DOHH2 (cell line): ENCODE results near the gene KLHL30.

Experiments used
- H3F3A ChIP-seq: fragments of 200-600 bp; sonication (generic), shearing (Covaris generic); 2 replicates; pipeline ENCODE4 v1.6.0; 2016; ENCODE audit warnings: antibody characterized with exemption, mild to moderate bottlenecking; ENCODE audit not compliant: control insufficient read depth, insufficient read depth
- H3K27ac ChIP-seq: fragments of 200-600 bp; sonication (generic); 2 replicates; pipeline ENCODE4 v1.5.1; 2014; ENCODE audit warnings: low read depth, mild to moderate bottlenecking, low read length, moderate library complexity
- H3K27me3 ChIP-seq: fragments of 200-600 bp; sonication (generic); 2 replicates; pipeline ENCODE4 v1.6.1; 2014; ENCODE audit warnings: mild to moderate bottlenecking, low read length, mixed read lengths; ENCODE audit not compliant: control insufficient read depth
- H3K36me3 ChIP-seq: fragments of 200-600 bp; sonication (generic); 2 replicates; pipeline ENCODE4 v1.6.1; 2014; ENCODE audit warnings: mild to moderate bottlenecking, low read length, moderate library complexity, mixed read lengths; ENCODE audit not compliant: control insufficient read depth
- H3K4me1 ChIP-seq: fragments of 200-600 bp; sonication (generic); 2 replicates; pipeline ENCODE4 v1.6.1; 2014; ENCODE audit warnings: mild to moderate bottlenecking, low read length, mixed read lengths; ENCODE audit not compliant: control insufficient read depth
- H3K4me2 ChIP-seq: fragments of 200-600 bp; sonication (generic); 2 replicates; pipeline ENCODE4 v1.6.0; 2014; ENCODE audit warnings: mild to moderate bottlenecking, low read length, moderate library complexity
- H3K4me3 ChIP-seq: fragments of 200-600 bp; sonication (generic); 2 replicates; pipeline ENCODE4 v1.5.1; 2014; ENCODE audit warnings: mild to moderate bottlenecking, low read length, mixed read lengths
- H3K79me2 ChIP-seq: fragments of 200-600 bp; sonication (generic); 2 replicates; pipeline ENCODE4 v1.6.1; 2014; ENCODE audit warnings: mild to moderate bottlenecking, low read length, mixed read lengths; ENCODE audit not compliant: control insufficient read depth
- H3K9me2 ChIP-seq: fragments of 200-600 bp; sonication (generic); replicated peaks from 2 replicates; pipeline ENCODE4 v1.6.1; 2014; ENCODE audit warnings: mild to moderate bottlenecking, low read length, mixed read lengths; ENCODE audit not compliant: control insufficient read depth
- H3K9me3 ChIP-seq: fragments of 200-600 bp; sonication (generic); 2 replicates; pipeline ENCODE4 v1.6.1; 2014; ENCODE audit warnings: antibody characterized with exemption, low read length, mixed read lengths; ENCODE audit not compliant: control insufficient read depth, insufficient read depth
- H4K20me1 ChIP-seq: fragments of 200-600 bp; sonication (generic); 2 replicates; pipeline ENCODE4 v1.6.0; 2014; ENCODE audit warnings: low read depth, mild to moderate bottlenecking, antibody characterized with exemption, low read length, moderate library complexity; ENCODE audit not compliant: control insufficient read depth, insufficient read depth
- CTCF ChIP-seq: fragments of 200-600 bp; sonication (generic); IDR thresholded peaks from one replicate; pipeline ENCODE4 v1.5.1; 2014; ENCODE audit warnings: antibody characterized with exemption, mild to moderate bottlenecking, low read depth, low read length; ENCODE audit not compliant: poor library complexity, severe bottlenecking
- EZH2phosphoT487 ChIP-seq: fragments of 200-600 bp; sonication (generic); IDR thresholded peaks from 2 replicates; pipeline ENCODE4 v1.6.1; 2017; ENCODE audit warnings: borderline replicate concordance, mild to moderate bottlenecking, antibody characterized with exemption, low read length, moderate library complexity, mixed read lengths

The KLHL30 gene

DNA sequence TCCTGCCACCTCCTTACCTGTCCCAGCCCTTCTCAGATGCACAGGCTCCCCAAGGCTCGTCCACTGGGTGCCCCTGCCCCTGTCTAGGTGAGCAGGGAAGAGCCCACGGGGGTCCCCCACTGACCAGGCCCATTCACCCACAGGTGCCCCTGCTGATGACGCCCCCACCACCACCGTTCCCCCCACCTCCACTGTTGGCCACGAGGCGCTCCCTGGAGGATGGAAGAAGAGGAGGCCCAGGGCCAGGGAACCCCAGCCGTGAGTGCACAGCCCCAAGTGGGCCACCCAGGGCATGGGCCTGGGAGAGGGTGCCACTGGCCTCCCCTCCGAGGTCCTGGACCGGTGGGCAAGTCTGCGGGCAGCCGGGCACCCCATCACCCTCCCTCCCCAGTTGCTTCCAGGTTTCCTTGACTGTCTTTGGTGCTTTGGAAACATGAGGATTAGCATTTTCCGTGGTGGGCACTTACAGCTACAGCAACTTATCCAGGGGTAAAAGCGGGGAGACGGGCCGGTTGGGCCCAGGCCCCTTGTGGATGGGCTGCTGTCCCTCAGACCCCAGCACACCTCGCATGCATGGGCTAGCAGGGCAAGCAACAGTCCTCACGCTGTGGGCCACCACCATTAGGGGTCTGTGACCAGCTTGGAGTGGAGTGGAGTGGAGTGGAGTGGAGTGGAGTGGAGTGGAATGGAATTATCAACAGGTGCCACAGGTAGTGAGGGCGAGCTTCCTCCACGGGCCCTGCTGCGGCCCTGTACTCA is 13.2 kb upstream of the KLHL30 start:
- H3K4me1 ChIP-seq = no peaks in the 10 kb centered on the region
- H3K9me2 ChIP-seq = no peaks in the 10 kb centered on the region
- no peak overlapping the region for H3K27ac ChIP-seq
- H3K36me3 ChIP-seq = no peaks in the 10 kb centered on the region
- TF ChIP-seq CTCF = no peak
- no peak for TF ChIP-seq EZH2phosphoT487
- no peak overlapping the region for H3K4me2 ChIP-seq
- H3F3A ChIP-seq = no peaks in the 10 kb centered on the region
- no peak overlapping the region for H3K4me3 ChIP-seq
- H3K27me3 ChIP-seq = no peaks in the 10 kb centered on the region; the same call in 1 of the 2 replicates
- H3K9me3 ChIP-seq = peaks cover 7% of the 10 kb centered on the region; the same call in 1 of the 2 replicates
- H4K20me1 ChIP-seq = no peaks in the 10 kb centered on the region
- H3K79me2 ChIP-seq = no peaks in the 10 kb centered on the region

DNA sequence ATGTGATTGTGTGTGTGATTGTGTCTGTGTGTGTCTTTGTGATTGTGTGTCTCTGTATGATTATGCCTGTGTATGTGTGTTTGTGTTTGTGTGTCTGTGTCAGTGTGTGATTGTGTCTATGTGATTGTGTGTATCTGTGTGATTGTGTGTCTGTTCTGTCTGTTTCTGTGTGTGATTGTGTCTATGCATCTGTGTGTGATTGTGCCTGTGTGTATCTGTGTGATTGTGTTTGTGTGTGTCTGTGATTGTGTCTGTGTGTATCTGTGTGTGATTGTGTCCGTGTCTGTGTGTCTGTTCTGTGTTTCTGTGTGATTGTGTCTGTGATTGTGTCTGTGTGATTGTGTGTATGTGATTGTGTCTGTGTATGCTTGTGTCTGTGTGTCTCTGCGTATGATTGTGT is 12.1 kb upstream of the KLHL30 start:
- Histone ChIP-seq H3K36me3 (no peaks in the 10 kb centered on the region), H3F3A (no peaks in the 10 kb centered on the region), H4K20me1 (no peaks in the 10 kb centered on the region), H3K4me1 (no peaks in the 10 kb centered on the region), H3K9me2 (no peaks in the 10 kb centered on the region), H3K9me3 (peaks cover 7% of the 10 kb centered on the region; the same call in 1 of the 2 replicates), H3K27me3 (no peaks in the 10 kb centered on the region), H3K79me2 (no peaks in the 10 kb centered on the region), H3K27ac (no peak overlapping the region), H3K4me3 (no peak overlapping the region), H3K4me2 (no peak overlapping the region)
- TF ChIP-seq CTCF = no peak
- no peak for TF ChIP-seq EZH2phosphoT487

- Histone ChIP-seq H3K4me3 (no peak overlapping the region), H3K9me2 (no peaks in the 10 kb centered on the region), H3F3A (no peaks in the 10 kb centered on the region), H3K4me2 (no peak overlapping the region), H3K4me1 (no peaks in the 10 kb centered on the region), H3K36me3 (no peaks in the 10 kb centered on the region), H3K9me3 (peaks cover 7% of the 10 kb centered on the region; the same call in 1 of the 2 replicates), H3K27me3 (no peaks in the 10 kb centered on the region), H4K20me1 (peaks cover 2% of the 10 kb centered on the region; the same call in 1 of the 2 replicates), H3K27ac (no peak overlapping the region), H3K79me2 (no peaks in the 10 kb centered on the region)
- no peak for TF ChIP-seq CTCF
- no peak for TF ChIP-seq EZH2phosphoT487
Measured at GRCh38 chr2:238126775-238127164, 11.7 kb upstream of the KLHL30 start.
